Activated naive CD8-positive, alpha-beta T cell treated with anti-CD3 and anti-CD28 coated beads, Interleukin-2, amount 50 U/mL, for 24 hours (primary cell): ENCODE data around the gene RAB40A.
"Not testable (repeated sequence)": the region's sequence is repeated elsewhere in the genome, so short reads cannot be mapped to it uniquely, and the experiment has no call there.

ENCODE experiments used
- ATAC-seq: fragments of 150-1000 bp; cut with Tn5 transposase; one replicate; pipeline ENCODE4 v1.10.0; 2021
- DNase-seq: peaks from one replicate; pipeline ENCODE4 v3.0.0; 2021
- H3K27ac Mint-ChIP-seq: one replicate; pipeline ENCODE4 v1.8.0; 2021; ENCODE audit warnings: mild to moderate bottlenecking, mixed read lengths
- H3K27me3 Mint-ChIP-seq: one replicate; pipeline ENCODE4 v1.8.0; 2021; ENCODE audit warnings: mixed read lengths
- H3K36me3 Mint-ChIP-seq: one replicate; pipeline ENCODE4 v1.8.0; 2021; ENCODE audit warnings: low read depth, mixed read lengths
- H3K4me1 Mint-ChIP-seq: one replicate; pipeline ENCODE4 v1.8.0; 2021; ENCODE audit warnings: mixed read lengths
- H3K4me3 Mint-ChIP-seq: one replicate; pipeline ENCODE4 v1.8.0; 2021; ENCODE audit warnings: mild to moderate bottlenecking, moderate library complexity, mixed read lengths
- H3K9me3 Mint-ChIP-seq: one replicate; pipeline ENCODE4 v1.8.0; 2021; ENCODE audit warnings: mixed read lengths

Gene RAB40A

DNA sequence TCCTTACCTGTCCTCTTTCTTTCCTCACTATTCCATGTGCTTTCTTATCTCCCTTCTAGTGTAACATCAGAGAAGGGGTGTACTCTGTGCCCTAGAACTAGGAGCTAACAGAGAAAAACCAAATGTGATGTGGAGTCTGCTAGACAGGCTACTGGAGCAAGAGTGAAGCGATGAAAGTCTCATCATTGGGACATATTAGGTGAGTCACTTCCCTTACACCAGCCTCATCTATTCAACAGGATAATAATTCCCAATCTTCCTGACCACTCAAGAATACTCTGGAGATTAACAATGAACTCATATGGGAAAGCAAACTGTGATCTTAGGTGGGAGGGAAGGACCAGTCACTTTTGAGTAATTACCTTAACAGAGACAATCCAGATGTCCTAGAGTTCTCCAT lies 58.1 kb downstream of the RAB40A start:
- no peak overlapping the region for H3K4me3 Mint-ChIP-seq
- peaks cover 3% of the 10 kb centered on the region for H3K36me3 Mint-ChIP-seq
- H3K4me1 Mint-ChIP-seq: peaks cover 9% of the 10 kb centered on the region
- H3K27ac Mint-ChIP-seq: no peak overlapping the region
- H3K27me3 Mint-ChIP-seq: no peaks in the 10 kb centered on the region
- ATAC-seq: no peak
- no peaks in the 10 kb centered on the region for H3K9me3 Mint-ChIP-seq
- DNase-seq: no peak

DNA sequence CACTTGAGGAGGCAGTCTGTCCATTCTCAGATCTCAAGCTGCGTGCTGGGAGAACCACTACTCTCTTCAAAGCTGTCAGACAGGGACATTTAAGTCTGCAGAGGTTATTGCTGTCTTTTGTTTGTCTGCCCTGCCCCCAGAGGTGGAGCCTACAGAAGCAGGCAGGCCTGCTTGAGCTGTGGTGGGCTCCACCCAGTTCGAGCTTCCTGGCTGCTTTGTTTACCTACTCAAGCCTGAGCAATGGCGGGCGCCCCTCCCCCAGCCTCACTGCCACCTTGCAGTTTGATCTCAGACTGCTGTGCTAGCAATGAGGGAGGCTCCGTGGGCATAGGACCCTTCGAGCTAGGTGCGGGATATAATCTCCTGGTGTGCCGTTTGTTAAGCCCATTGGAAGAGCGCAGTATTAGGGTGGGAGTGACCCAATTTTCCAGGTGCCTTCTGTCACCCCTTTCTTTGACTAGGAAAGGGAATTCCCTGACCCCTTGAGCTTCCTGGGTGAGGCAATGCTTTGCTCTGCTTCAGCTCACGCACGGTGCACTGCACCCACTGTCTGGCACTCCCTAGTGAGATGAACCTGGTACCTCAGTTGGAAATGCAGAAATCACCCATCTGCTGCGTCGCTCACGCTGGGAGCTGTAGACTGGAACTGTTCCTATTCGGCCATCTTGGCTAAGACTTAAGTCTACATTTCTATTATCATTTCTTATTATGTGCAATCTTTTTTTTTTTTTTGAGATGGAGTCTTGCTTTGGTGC lies 59.1 kb downstream of the RAB40A start:
- H3K27ac Mint-ChIP-seq, H3K36me3 Mint-ChIP-seq, H3K4me1 Mint-ChIP-seq, DNase-seq, H3K9me3 Mint-ChIP-seq, H3K4me3 Mint-ChIP-seq, H3K27me3 Mint-ChIP-seq, ATAC-seq: not testable (repeated sequence)

DNA sequence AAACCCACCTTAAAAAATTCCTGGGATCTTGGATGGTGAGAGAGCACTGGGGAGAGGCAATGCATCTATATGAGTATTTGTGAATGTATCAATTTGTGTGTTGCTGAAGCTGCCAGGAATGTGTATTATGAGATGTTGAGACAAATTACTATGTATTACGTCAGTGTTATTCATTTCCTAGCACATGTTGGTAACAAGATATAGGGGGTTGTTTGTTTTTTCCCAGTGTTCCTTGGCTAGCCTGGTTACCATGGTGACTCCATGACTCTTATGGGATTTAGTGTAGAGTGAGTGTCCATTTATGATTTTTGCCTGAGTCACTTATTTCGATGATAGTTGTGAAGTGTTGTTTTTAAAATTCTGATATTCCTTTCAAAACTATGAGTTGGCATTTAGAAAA lies 65.6 kb downstream of the RAB40A start:
- Mint-ChIP-seq H3K27ac (no peak overlapping the region), H3K9me3 (no peaks in the 10 kb centered on the region), H3K4me3 (no peak overlapping the region), H3K36me3 (no peaks in the 10 kb centered on the region), H3K4me1 (no peaks in the 10 kb centered on the region), H3K27me3 (no peaks in the 10 kb centered on the region)
- ATAC-seq (no peak), DNase-seq (no peak)
